IMR-90 (cell line): ENCODE results near the gene ZNF853. TPM values are rescaled to one million over a fixed set of nuclear protein-coding genes. Genes with fewer than 3 reads are reported as not detected.

ENCODE experiments used
- ATAC-seq: fragments of 200-7000 bp; cut with Tn5 transposase; 2 replicates; pipeline ENCODE4 v1.9.1; 2020; ENCODE audit warnings: low read depth, mild to moderate bottlenecking, moderate library complexity
- BruUV-seq: library from RNA; stranded (reverse); fragments of 400-500 nt; replicated peaks from 2 replicates; lab custom pipeline; 2021; lab: Mats Ljungman, UMichigan
- CTCF ChIA-PET: fragments of 300-600 bp; formaldehyde crosslinking; extraction: SDS; loops from one replicate; lab custom pipeline; 2021; ENCODE audit warnings: antibody characterized with exemption; lab: Yijun Ruan, JAX
- POLR2A ChIA-PET: fragments of 300-600 bp; sonication (Branson Sonifier 250); formaldehyde crosslinking; loops from one replicate; lab custom pipeline; 2022; ENCODE audit warnings: antibody characterized with exemption; ENCODE audit not compliant: unreplicated experiment; lab: Charles Lee
- DNase-seq: peaks from one replicate; pipeline ENCODE4 v3.0.0; 2013
- H2AFZ ChIP-seq: replicated peaks from 2 replicates; pipeline ENCODE3; 2013; ENCODE audit warnings: low read length, mild to moderate bottlenecking; ENCODE audit not compliant: poor library complexity
- H2AK5ac ChIP-seq: 2 replicates; pipeline ENCODE4 v1.6.1; 2013; ENCODE audit warnings: low read depth, low read length, inconsistent platforms
- H2AK9ac ChIP-seq: replicated peaks from 2 replicates; pipeline ENCODE3; 2013; ENCODE audit warnings: mild to moderate bottlenecking, low read depth, low read length, moderate library complexity; ENCODE audit not compliant: poor library complexity
- H2BK120ac ChIP-seq: 2 replicates; pipeline ENCODE4 v1.6.1; 2013; ENCODE audit warnings: low read depth, low read length, inconsistent platforms
- H2BK15ac ChIP-seq: 3 replicates; pipeline ENCODE4 v1.6.1; 2013; ENCODE audit warnings: low read depth, low read length, inconsistent platforms
- H2BK20ac ChIP-seq: 2 replicates; pipeline ENCODE4 v1.6.1; 2013; ENCODE audit warnings: low read depth, mild to moderate bottlenecking, inconsistent platforms, low read length, moderate library complexity
- H2BK5ac ChIP-seq: 2 replicates; pipeline ENCODE4 v1.6.1; 2013; ENCODE audit warnings: mild to moderate bottlenecking, low read depth, low read length, inconsistent platforms; ENCODE audit not compliant: poor library complexity, severe bottlenecking
- H3K14ac ChIP-seq: replicated peaks from 2 replicates; pipeline ENCODE4 v1.6.1; 2013; ENCODE audit warnings: low read depth, low read length, inconsistent platforms
- H3K18ac ChIP-seq: 2 replicates; pipeline ENCODE4 v1.6.1; 2013; ENCODE audit warnings: low read depth, low read length, control low read depth
- H3K23ac ChIP-seq: 2 replicates; pipeline ENCODE4 v1.6.1; 2013; ENCODE audit warnings: low read depth, low read length, inconsistent platforms
- H3K27ac ChIP-seq: 2 replicates; pipeline ENCODE4 v1.5.1; 2013; ENCODE audit warnings: mild to moderate bottlenecking, control low read depth, low read length; ENCODE audit not compliant: insufficient read depth
- H3K27me3 ChIP-seq: 2 replicates; pipeline ENCODE4 v1.6.1; 2013; ENCODE audit warnings: low read length; ENCODE audit not compliant: control insufficient read depth, insufficient read depth
- H3K36me3 ChIP-seq: 2 replicates; pipeline ENCODE4 v1.6.1; 2013; ENCODE audit warnings: low read length, mixed read lengths; ENCODE audit not compliant: control insufficient read depth, insufficient read depth
- H3K4ac ChIP-seq: 2 replicates; pipeline ENCODE4 v1.6.1; 2013; ENCODE audit warnings: low read depth, low read length, inconsistent platforms
- H3K4me1 ChIP-seq: 2 replicates; pipeline ENCODE4 v1.6.1; 2013; ENCODE audit warnings: low read length, mixed read lengths; ENCODE audit not compliant: control insufficient read depth, insufficient read depth
- H3K4me2 ChIP-seq: 2 replicates; pipeline ENCODE4 v1.6.1; 2013; ENCODE audit warnings: low read depth, mild to moderate bottlenecking, control low read depth, low read length, moderate library complexity
- H3K4me3 ChIP-seq: 2 replicates; pipeline ENCODE4 v1.5.1; 2013; ENCODE audit warnings: low read depth, mild to moderate bottlenecking, control low read depth, low read length, moderate library complexity; ENCODE audit not compliant: insufficient read depth
- H3K56ac ChIP-seq: 2 replicates; pipeline ENCODE4 v1.6.1; 2013; ENCODE audit warnings: low read length, inconsistent platforms; ENCODE audit not compliant: insufficient read depth; ENCODE audit errors: extremely low read depth
- H3K79me1 ChIP-seq, 2 experiments: 2 replicates each; pipeline ENCODE4 v1.6.1; 2013; ENCODE audit warnings: low read length in 2 of 2, inconsistent platforms in 1 of 2, low read depth in 1 of 2
- H3K9ac ChIP-seq: 2 replicates; pipeline ENCODE4 v1.6.1; 2013; ENCODE audit warnings: low read depth, low read length, control low read depth
- H3K9me1 ChIP-seq: 2 replicates; pipeline ENCODE4 v1.6.1; 2013; ENCODE audit warnings: low read length, inconsistent platforms; ENCODE audit not compliant: insufficient read depth
- H3K9me3 ChIP-seq: 2 replicates; pipeline ENCODE4 v1.6.1; 2013; ENCODE audit warnings: low read length; ENCODE audit not compliant: control insufficient read depth, insufficient read depth
- H4K20me1 ChIP-seq: 2 replicates; pipeline ENCODE4 v1.6.1; 2013; ENCODE audit warnings: low read length, inconsistent platforms; ENCODE audit not compliant: insufficient read depth
- H4K5ac ChIP-seq: 2 replicates; pipeline ENCODE4 v1.6.1; 2013; ENCODE audit warnings: mild to moderate bottlenecking, low read depth, low read length, control low read depth
- H4K8ac ChIP-seq, 2 experiments: 2 replicates each; pipeline ENCODE4 v1.6.1; 2013; ENCODE audit warnings: low read depth in 2 of 2, low read length in 2 of 2, control low read depth in 1 of 2, inconsistent platforms in 1 of 2
- H4K91ac ChIP-seq: 2 replicates; pipeline ENCODE4 v1.6.1; 2013; ENCODE audit warnings: low read depth, low read length, inconsistent platforms; ENCODE audit not compliant: insufficient read depth
- BHLHE40 ChIP-seq: fragments of 150-350 bp; IDR thresholded peaks from 2 replicates; pipeline ENCODE4 v1.6.1; 2016; ENCODE audit warnings: mild to moderate bottlenecking, low read depth, low read length
- CEBPB ChIP-seq: IDR thresholded peaks from 2 replicates; pipeline ENCODE4 v1.6.1; 2012; ENCODE audit warnings: low read depth, low read length, improper control_type of control experiment
- CHD1 ChIP-seq: IDR thresholded peaks from 2 replicates; pipeline ENCODE4 v1.6.1; 2012; ENCODE audit warnings: low read depth, low read length, improper control_type of control experiment
- CTCF ChIP-seq: conservative IDR thresholded peaks from 2 replicates; pipeline ENCODE4 v1.5.1; 2012; ENCODE audit warnings: mild to moderate bottlenecking, low read depth, low read length, improper control_type of control experiment
- ELK1 ChIP-seq: fragments of 150-350 bp; IDR thresholded peaks from 2 replicates; pipeline ENCODE4 v1.6.1; 2016; ENCODE audit warnings: low read depth, mild to moderate bottlenecking, low read length, moderate library complexity, borderline replicate concordance
- FOS ChIP-seq: fragments of 150-350 bp; IDR thresholded peaks from 2 replicates; pipeline ENCODE4 v1.6.1; 2016; ENCODE audit warnings: low read depth, low read length
- MAFK ChIP-seq: IDR thresholded peaks from 2 replicates; pipeline ENCODE4 v1.6.1; 2012; ENCODE audit warnings: low read depth, low read length, improper control_type of control experiment
- MAZ ChIP-seq: IDR thresholded peaks from 2 replicates; pipeline ENCODE4 v1.6.1; 2012; ENCODE audit warnings: low read depth, mild to moderate bottlenecking, low read length, improper control_type of control experiment, moderate library complexity, borderline replicate concordance
- NFE2L2 ChIP-seq: fragments of 150-350 bp; IDR thresholded peaks from 2 replicates; pipeline ENCODE4 v1.6.1; 2016; ENCODE audit warnings: low read depth, mild to moderate bottlenecking, low read length
- POLR2A ChIP-seq: IDR thresholded peaks from 2 replicates; pipeline ENCODE4 v1.6.1; 2012; ENCODE audit warnings: mild to moderate bottlenecking, low read depth, low read length
- RAD21 ChIP-seq: IDR thresholded peaks from 2 replicates; pipeline ENCODE4 v1.6.1; 2012; ENCODE audit warnings: low read length, improper control_type of control experiment
- RCOR1 ChIP-seq: IDR thresholded peaks from 2 replicates; pipeline ENCODE4 v1.6.1; 2012; ENCODE audit warnings: mild to moderate bottlenecking, low read length, improper control_type of control experiment; ENCODE audit not compliant: insufficient replicate concordance
- SMC3 ChIP-seq: fragments of 150-350 bp; IDR thresholded peaks from 2 replicates; pipeline ENCODE4 v1.6.1; 2016; ENCODE audit warnings: low read depth, mild to moderate bottlenecking, antibody characterized with exemption, low read length, moderate library complexity
- whole genome bisulfite sequencing, 2 experiments: methylation state at CpG; one replicate each; pipeline versions ENCODE4 v1.1.5 to v1.1.7; 2013; ENCODE audit warnings: missing lambda C conversion rate in 2 of 2; ENCODE audit not compliant: insufficient read length in 1 of 2; ENCODE audit errors: extremely low coverage in 2 of 2; 5-methylcytosine and 5-hydroxymethylcytosine counted together
- dilution Hi-C: fragments of 300-500 bp; cut with HindIII; formaldehyde crosslinking; loops from one replicate; pipeline ENCODE4 v1.14.3; 2018; ENCODE audit warnings: low sequenced_read_pairs; ENCODE audit not compliant: unreplicated experiment
- in situ Hi-C: fragments of 300-500 bp; cut with MboI; formaldehyde crosslinking; loops from 3 replicates; pipeline ENCODE4 v1.14.3; 2019; ENCODE audit warnings: low sequenced_read_pairs, inconsistent platforms, mixed read lengths
- intact Hi-C: fragments of 100-400 bp; cut with micrococcal nuclease; formaldehyde crosslinking; loops from 2 replicates; pipeline ENCODE4 v1.10.0; 2022
- polyA plus RNA-seq, 3 experiments: library from polyadenylated mRNA; depleted of rRNA; stranded (reverse); fragments of >200 nt; gene quantifications; 2 replicates each; pipeline ENCODE4 v1.2.3, GENCODE V29; 2012; ENCODE audit warnings: low replicate concordance in 1 of 3
- total RNA-seq: library from RNA; depleted of rRNA; stranded (reverse); fragments of >200 nt; gene quantifications from 2 replicates; pipeline ENCODE4 v1.2.3, GENCODE V29; 2012

Gene ZNF853
- total and polyA plus RNA-seq, 2 of the 4 experiments (the other 2 are of a cell fraction), result 3.4 TPM

GRCh38 chr7:6653071-6654003 is 37.9 kb downstream of the ZNF853 start (continued):
- no peak for TF ChIP-seq NFE2L2

GRCh38 chr7:6654113-6654841 is 38.9 kb downstream of the ZNF853 start:
- H3K27me3 ChIP-seq, result no peaks in the 10 kb centered on the region; the same call in 1 of the 2 replicates
- H2AFZ ChIP-seq, result no peak overlapping the region
- H3K36me3 ChIP-seq, result peaks cover 69% of the 10 kb centered on the region
- peaks cover 0 to 4% of the 10 kb centered on the region in 2 experiments; a peak in 1 of 4 replicates for H3K79me1 ChIP-seq
- no peaks in the 10 kb centered on the region for H3K9me1 ChIP-seq
- no peak overlapping the region for H3K23ac ChIP-seq
- in situ Hi-C loops, result no loop called here
- H4K8ac ChIP-seq, result no peak overlapping the region
- H3K14ac ChIP-seq, result no peak overlapping the region
- no peak overlapping the region for H2BK120ac ChIP-seq
- no TSS peak for BruUV-seq
- H4K5ac ChIP-seq, result no peak overlapping the region
- H3K4me1 ChIP-seq, result no peaks in the 10 kb centered on the region
- H2BK15ac ChIP-seq, result no peak overlapping the region
- H4K91ac ChIP-seq, result no peak overlapping the region
- H2AK5ac ChIP-seq, result no peak overlapping the region
- no peak overlapping the region for H3K4me3 ChIP-seq
- H3K9me3 ChIP-seq, result peaks cover 36% of the 10 kb centered on the region
- no peaks in the 10 kb centered on the region for H4K20me1 ChIP-seq
- DNase-seq (no peak), ATAC-seq (no peak)
- H3K9ac ChIP-seq, result no peak overlapping the region
- no peak overlapping the region for H3K4ac ChIP-seq
- H2BK5ac ChIP-seq, result no peak overlapping the region
- CTCF ChIA-PET, result no interaction called here
- no peak overlapping the region for H3K4me2 ChIP-seq
- dilution Hi-C loops, result no loop called here
- H3K56ac ChIP-seq, result no peak overlapping the region
- no peak overlapping the region for H2BK20ac ChIP-seq
- no peak overlapping the region for H2AK9ac ChIP-seq
- H3K18ac ChIP-seq, result no peak overlapping the region
- no peak overlapping the region for H3K27ac ChIP-seq
- intact Hi-C loops, result no loop called here
- 95% methylated on average over 54 of the region's 94 CpGs; no CpG with 5 or more reads in 1 of the 2 experiments for WGBS, 2 experiments
- POLR2A ChIA-PET, result no interaction called here
- TF ChIP-seq CTCF (no peak), SMC3 (no peak), RAD21 (no peak), ELK1 (no peak), POLR2A (no peak), CEBPB (no peak), BHLHE40 (no peak), RCOR1 (no peak), FOS (no peak), CHD1 (no peak), MAZ (no peak), MAFK (no peak)
